Endodermal cell (in vitro differentiated cells): Measurements from ENCODE around the gene IL22. TPM values are rescaled to one million over a fixed set of nuclear protein-coding genes. Genes with fewer than 3 reads are reported as not detected.

ENCODE experiments used
- DNase-seq: peaks from one replicate; pipeline ENCODE4 v3.0.0-alpha.2; 2017
- H3K27ac ChIP-seq: 2 replicates; pipeline ENCODE4 v1.5.1; 2013; ENCODE audit warnings: mild to moderate bottlenecking, low read depth, low read length, moderate library complexity
- H3K27me3 ChIP-seq: 2 replicates; pipeline ENCODE4 v1.6.1; 2013; ENCODE audit warnings: mild to moderate bottlenecking, low read length, moderate library complexity; ENCODE audit not compliant: insufficient read depth, control insufficient read depth, poor library complexity, severe bottlenecking
- H3K36me3 ChIP-seq: 2 replicates; pipeline ENCODE4 v1.7.0; 2013; ENCODE audit warnings: mild to moderate bottlenecking, low read length, moderate library complexity; ENCODE audit not compliant: control insufficient read depth, insufficient read depth
- H3K4me1 ChIP-seq: one replicate; pipeline ENCODE4 v1.7.0; 2013; ENCODE audit warnings: low read length; ENCODE audit not compliant: control insufficient read depth, insufficient read depth
- H3K4me3 ChIP-seq: 2 replicates; pipeline ENCODE4 v1.5.1; 2013; ENCODE audit warnings: mild to moderate bottlenecking, low read length, moderate library complexity
- H3K9ac ChIP-seq: 2 replicates; pipeline ENCODE4 v1.6.1; 2013; ENCODE audit warnings: mild to moderate bottlenecking, low read length, moderate library complexity; ENCODE audit not compliant: poor library complexity, severe bottlenecking; ENCODE audit errors: extremely low read depth
- H3K9me3 ChIP-seq: 2 replicates; pipeline ENCODE4 v1.6.1; 2013; ENCODE audit warnings: mild to moderate bottlenecking, low read length, moderate library complexity; ENCODE audit not compliant: control insufficient read depth
- H3K27ac Mint-ChIP-seq: 2 replicates; pipeline ENCODE4 v1.8.0; 2020; ENCODE audit warnings: mixed read lengths
- H3K27me3 Mint-ChIP-seq: 2 replicates; pipeline ENCODE4 v1.8.0; 2021; ENCODE audit warnings: mild to moderate bottlenecking, mixed read lengths; ENCODE audit not compliant: insufficient read depth
- H3K36me3 Mint-ChIP-seq: 2 replicates; pipeline ENCODE4 v1.8.0; 2020; ENCODE audit warnings: low read depth, mixed read lengths
- H3K4me1 Mint-ChIP-seq: 2 replicates; pipeline ENCODE4 v1.8.0; 2020; ENCODE audit warnings: mixed read lengths
- H3K4me3 Mint-ChIP-seq: 2 replicates; pipeline ENCODE4 v1.8.0; 2020; ENCODE audit warnings: mild to moderate bottlenecking, moderate library complexity, mixed read lengths
- H3K9me3 Mint-ChIP-seq: 2 replicates; pipeline ENCODE4 v1.8.0; 2020; ENCODE audit warnings: mild to moderate bottlenecking, mixed read lengths
- CTCF ChIP-seq: fragments of 200-600 bp; sonication (generic); conservative IDR thresholded peaks from 2 replicates; pipeline ENCODE4 v1.5.0; 2021; ENCODE audit warnings: antibody characterized with exemption, mild to moderate bottlenecking
- WGBS, 2 experiments: methylation state at CpG; one replicate each; pipeline versions ENCODE4 v1.1.5 to v1.1.7; 2013; ENCODE audit warnings: missing lambda C conversion rate in 2 of 2, mixed read lengths in 1 of 2; ENCODE audit not compliant: insufficient coverage in 1 of 2, insufficient read length in 1 of 2; 5-methylcytosine and 5-hydroxymethylcytosine counted together
- total RNA-seq, 2 donors: library from RNA; stranded (reverse); fragmentation: NEBNext Ultra II Directional in 1 of 2; extraction: Animal tissue kit (Norgen Biotek cat#: 25700) in 1 of 2; gene quantifications; 2 replicates in 1 of 2; 3 replicates in 1 of 2; pipeline ENCODE4 v1.2.1, GENCODE V29; 2021

The IL22 gene
- total RNA-seq, 2 donors from 2014 or later, result not detected

- Mint-ChIP-seq H3K36me3 (no peaks in the 10 kb centered on the region), H3K4me1 (peaks cover 7% of the 10 kb centered on the region), H3K4me3 (no peak overlapping the region), H3K27ac (no peak overlapping the region), H3K27me3 (peaks cover 10% of the 10 kb centered on the region), H3K9me3 (no peaks in the 10 kb centered on the region)
- Histone ChIP-seq H3K4me1 (no peaks in the 10 kb centered on the region), H3K9me3 (no peaks in the 10 kb centered on the region), H3K36me3 (no peaks in the 10 kb centered on the region), H3K4me3 (no peak overlapping the region), H3K9ac (no peak overlapping the region), H3K27ac (no peak overlapping the region), H3K27me3 (no peaks in the 10 kb centered on the region)
- DNase-seq, result no peak
- 96 to 100% methylated on average over 5 to 7 of the region's 7 CpGs for WGBS, 2 experiments
- no peak for TF ChIP-seq CTCF
These were observed 10.9 kb upstream of the IL22 start for GRCh38 chr12:68264158-68264855.

GRCh38 chr12:68263366-68263765 lies 10.0 kb upstream of the IL22 start:
- H3K27me3 Mint-ChIP-seq, result peaks cover 10% of the 10 kb centered on the region
- H3K4me1 Mint-ChIP-seq, result peaks cover 10% of the 10 kb centered on the region
- DNase-seq, result no peak
- Histone ChIP-seq H3K27ac (no peak overlapping the region), H3K9me3 (no peaks in the 10 kb centered on the region), H3K4me1 (no peaks in the 10 kb centered on the region), H3K36me3 (no peaks in the 10 kb centered on the region), H3K4me3 (no peak overlapping the region), H3K9ac (no peak overlapping the region), H3K27me3 (no peaks in the 10 kb centered on the region)
- no peaks in the 10 kb centered on the region for H3K36me3 Mint-ChIP-seq
- no peaks in the 10 kb centered on the region for H3K9me3 Mint-ChIP-seq
- H3K4me3 Mint-ChIP-seq, result no peak overlapping the region
- 86 to 92% methylated on average over 1 of the region's 1 CpG for WGBS, 2 experiments
- no peak overlapping the region for H3K27ac Mint-ChIP-seq
- no peak for TF ChIP-seq CTCF

- Mint-ChIP-seq H3K4me1 (peaks cover 10% of the 10 kb centered on the region), H3K9me3 (no peaks in the 10 kb centered on the region), H3K4me3 (no peak overlapping the region), H3K36me3 (no peaks in the 10 kb centered on the region), H3K27ac (no peak overlapping the region), H3K27me3 (peaks cover 10% of the 10 kb centered on the region)
- Histone ChIP-seq H3K9me3 (no peaks in the 10 kb centered on the region), H3K27me3 (no peaks in the 10 kb centered on the region), H3K9ac (no peak overlapping the region), H3K36me3 (no peaks in the 10 kb centered on the region), H3K4me3 (no peak overlapping the region), H3K4me1 (no peaks in the 10 kb centered on the region), H3K27ac (no peak overlapping the region)
- TF ChIP-seq CTCF, result no peak
- DNase-seq, result no peak
These were observed 8.5 kb upstream of the IL22 start for GRCh38 chr12:68261896-68262295.
